Measurements from ENCODE around the gene EREG. TPM values are rescaled to one million over a fixed set of nuclear protein-coding genes. Genes with fewer than 3 reads are reported as not detected.

The EREG gene, protein sequence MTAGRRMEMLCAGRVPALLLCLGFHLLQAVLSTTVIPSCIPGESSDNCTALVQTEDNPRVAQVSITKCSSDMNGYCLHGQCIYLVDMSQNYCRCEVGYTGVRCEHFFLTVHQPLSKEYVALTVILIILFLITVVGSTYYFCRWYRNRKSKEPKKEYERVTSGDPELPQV
- total RNA-seq (2022; extraction: Qiagen RNA extraction), result 8.7 to 12.4 TPM (median 10.5 TPM) in 5 replicates

DNA sequence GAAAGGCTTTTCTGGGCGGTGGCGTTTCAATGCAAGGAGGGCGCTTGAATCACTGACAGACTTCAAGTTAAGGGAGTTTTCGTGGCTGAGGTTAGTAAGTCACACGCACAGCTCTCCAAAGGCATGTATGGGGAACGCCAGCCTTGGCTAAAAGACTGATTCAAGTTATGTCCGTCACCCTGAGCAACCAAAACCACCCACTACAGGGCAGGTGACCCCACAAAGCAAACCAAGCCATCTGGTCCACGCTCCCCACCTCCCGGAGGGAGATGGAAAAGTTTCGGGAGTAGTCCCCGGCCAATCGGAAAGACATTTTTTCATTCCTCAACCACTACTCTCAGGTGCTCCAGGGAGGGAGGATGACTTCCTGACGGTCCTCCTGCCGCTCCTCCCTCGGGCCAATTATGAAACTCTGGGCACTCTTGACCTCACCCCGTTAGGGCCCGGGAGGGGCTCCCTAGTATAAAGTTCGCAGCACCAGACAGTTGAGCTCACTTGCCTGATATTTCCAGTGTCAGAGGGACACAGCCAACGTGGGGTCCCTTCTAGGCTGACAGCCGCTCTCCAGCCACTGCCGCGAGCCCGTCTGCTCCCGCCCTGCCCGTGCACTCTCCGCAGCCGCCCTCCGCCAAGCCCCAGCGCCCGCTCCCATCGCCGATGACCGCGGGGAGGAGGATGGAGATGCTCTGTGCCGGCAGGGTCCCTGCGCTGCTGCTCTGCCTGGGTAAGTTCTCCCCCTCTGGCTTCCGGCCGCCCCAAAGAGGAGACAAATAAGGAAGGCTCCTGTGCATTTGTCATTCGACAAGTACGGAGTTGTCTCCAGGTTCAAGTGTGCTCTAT is at the start of gene EREG:
EREG (plus strand) TSS at position 494 of the 840 bp plus-strand sequence; CDS start at position 658, 164 bp downstream.

Other genes with a start within 250 kb of the EREG start
- gene MTHFD2L, start 207.0 kb upstream of the EREG start, total RNA-seq (2022; extraction: Qiagen RNA extraction), result 9.0 to 10.4 TPM (median 10.1 TPM) in 5 replicates
- not detected in 5 replicates for gene EPGN, start 56.7 kb upstream of the EREG start, total RNA-seq (2022; extraction: Qiagen RNA extraction)
- gene AREG, start 80.0 kb downstream of the EREG start, total RNA-seq (2022; extraction: Qiagen RNA extraction), result 21.5 to 26.2 TPM (median 22.4 TPM) in 5 replicates